Stimulated activated CD8-positive, alpha-beta memory T cell treated with anti-CD3 and anti-CD28 coated beads, Interleukin-7, amount 100 ng/mL, for 48 hours (primary cell): Measurements from ENCODE around the gene CALR3.

ENCODE experiments used
- DNase-seq, 2 donors: peaks; one replicate each; pipeline ENCODE4 v3.0.0-alpha.2; 2020; ENCODE audit warnings: low read depth in 1 of 2; ENCODE audit errors: extremely low read depth in 1 of 2

The CALR3 gene

GRCh38 chr19:16435999-16436650 lies 59.8 kb downstream of the CALR3 start:
- no peak for DNase-seq

DNA sequence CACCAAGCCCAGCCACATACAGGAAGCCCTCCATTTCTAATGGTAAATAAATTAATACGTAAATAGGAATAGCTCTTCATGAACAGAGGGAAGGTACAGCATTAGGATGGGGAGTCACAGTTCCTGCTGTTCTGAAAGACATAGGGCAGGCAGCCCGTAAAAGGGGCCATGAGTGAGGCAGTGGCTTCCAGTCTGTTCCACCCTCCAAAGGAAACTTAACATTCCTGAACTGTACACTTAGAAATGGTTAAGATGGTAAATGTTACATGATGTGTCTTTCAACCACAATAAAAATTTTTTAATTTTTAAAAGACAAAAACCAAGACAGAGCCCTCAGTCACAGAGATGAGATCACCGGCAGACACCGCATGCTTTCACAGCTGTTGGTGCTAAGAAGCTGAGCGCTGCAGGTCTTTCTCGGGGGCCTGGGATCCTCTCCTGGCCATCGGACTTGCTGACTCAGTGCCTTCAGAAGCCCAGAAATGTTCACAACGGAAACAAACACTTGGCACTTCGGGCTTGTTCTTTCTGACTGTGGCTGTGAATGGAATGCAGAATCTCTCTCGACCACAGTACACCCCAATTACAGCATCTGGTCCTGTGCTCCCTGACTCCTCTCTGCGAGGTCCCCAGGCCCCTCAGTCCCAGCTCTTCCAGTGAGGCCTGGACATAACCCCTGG lies 60.6 kb downstream of the CALR3 start:
- no peak for DNase-seq

- DNase-seq, result no peak
These were observed 62.0 kb downstream of the CALR3 start for GRCh38 chr19:16433986-16434385.

- DNase-seq, result no peak
These were observed 66.2 kb downstream of the CALR3 start for GRCh38 chr19:16429759-16430091.

GRCh38 chr19:16429066-16429758 lies 66.8 kb downstream of the CALR3 start:
- no peak for DNase-seq
